ENCODE measurements around the gene POLD3. TPM values are rescaled to one million over a fixed set of nuclear protein-coding genes. Genes with fewer than 3 reads are reported as not detected.

The POLD3 gene
- total RNA-seq: 10 to 100 TPM; 10.1 to 18.0 (median 14.8) TPM

DNA sequence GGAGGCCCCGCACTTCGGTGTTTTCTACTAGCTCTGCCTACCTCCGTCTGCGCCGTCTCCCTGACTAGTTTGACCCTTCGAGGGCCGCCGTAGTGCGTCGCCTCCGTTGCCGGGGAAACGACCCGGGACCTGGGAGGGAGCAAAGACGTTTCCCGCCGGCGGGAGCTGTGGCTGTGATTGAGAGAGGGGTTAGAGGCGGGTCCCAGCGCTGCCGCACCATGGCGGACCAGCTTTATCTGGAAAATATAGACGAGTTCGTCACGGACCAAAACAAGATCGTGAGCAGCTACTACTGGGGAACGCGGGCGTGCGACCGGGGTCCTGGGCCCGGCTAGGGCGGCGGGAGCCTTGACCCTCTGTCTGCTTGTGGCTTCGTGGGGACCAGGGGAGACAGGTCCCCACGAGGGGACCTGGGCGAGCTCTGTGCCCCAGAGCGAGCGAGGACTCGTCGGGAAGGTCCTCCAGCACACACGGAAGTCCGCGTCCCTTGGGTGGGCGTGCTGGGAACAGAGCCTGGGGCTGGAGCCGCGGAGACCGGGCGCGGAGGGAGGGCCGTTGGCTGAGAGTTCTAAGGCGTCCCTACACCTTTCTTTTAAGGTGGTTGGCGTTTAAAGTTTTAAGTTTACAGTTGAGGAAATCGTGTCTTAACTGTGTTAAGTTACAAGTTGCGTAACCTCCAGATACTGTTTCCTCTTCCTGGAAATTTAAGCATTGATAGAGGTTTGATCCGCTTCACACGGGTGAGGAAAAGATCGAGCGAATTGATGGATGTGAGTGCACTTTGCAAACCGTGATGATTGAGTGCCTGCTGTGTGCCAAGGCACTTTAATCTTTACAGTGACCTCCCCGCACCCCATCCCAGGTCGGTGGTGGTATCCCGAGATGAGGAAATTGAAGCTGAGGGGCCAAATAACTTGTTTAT is at the start of gene POLD3:
TSS of gene POLD3 (plus strand) at position 142 of the 922 bp plus-strand sequence. CDS start at position 219, 77 bp downstream.
- no peak for TF ChIP-seq CTCF (IDR thresholded peaks at IDR 0.05; ENCODE audit: low read depth)

DNA sequence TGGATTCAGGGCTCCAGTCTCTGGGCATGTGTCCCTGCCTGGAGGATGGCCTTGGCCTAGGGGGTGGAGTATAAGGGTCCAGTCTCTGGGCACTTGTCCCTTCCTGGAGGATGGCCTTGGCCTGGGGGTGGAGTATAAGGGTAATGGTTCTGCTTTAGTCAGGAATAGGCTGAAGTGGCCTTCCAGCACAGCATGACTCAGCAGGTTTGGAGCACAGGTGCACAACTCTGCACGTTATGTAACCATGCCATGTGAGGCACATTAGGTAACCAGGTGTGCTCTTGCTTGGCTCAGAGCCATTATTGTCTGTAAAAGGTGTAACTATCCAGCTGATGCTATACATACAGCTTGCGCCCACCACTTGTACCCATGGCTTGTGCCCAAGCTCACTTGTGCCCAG is 48.4 kb upstream of the POLD3 start:
- no peak for TF ChIP-seq CTCF (IDR thresholded peaks at IDR 0.05; ENCODE audit: low read depth)

DNA sequence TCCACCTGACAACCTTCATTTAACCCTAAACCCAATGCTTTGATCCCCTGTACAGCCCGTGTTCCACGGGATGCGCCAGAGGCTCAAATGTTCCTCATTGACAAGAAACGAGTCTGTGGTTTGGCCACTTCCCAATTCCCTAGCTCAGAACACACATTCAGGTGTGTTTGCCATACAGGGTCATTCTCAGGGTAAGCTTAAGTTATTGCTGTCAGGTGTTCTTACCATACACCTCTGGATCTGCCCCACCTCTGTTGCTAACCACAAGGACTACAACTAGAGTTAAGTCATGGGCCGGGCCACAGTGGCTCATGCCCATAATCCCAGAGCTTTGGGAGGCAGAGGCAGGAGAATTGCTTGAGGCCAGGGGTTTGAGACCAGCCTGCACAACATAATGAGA is 45.6 kb upstream of the POLD3 start:
- TF ChIP-seq CTCF (IDR thresholded peaks at IDR 0.05; ENCODE audit: low read depth): no peak

DNA sequence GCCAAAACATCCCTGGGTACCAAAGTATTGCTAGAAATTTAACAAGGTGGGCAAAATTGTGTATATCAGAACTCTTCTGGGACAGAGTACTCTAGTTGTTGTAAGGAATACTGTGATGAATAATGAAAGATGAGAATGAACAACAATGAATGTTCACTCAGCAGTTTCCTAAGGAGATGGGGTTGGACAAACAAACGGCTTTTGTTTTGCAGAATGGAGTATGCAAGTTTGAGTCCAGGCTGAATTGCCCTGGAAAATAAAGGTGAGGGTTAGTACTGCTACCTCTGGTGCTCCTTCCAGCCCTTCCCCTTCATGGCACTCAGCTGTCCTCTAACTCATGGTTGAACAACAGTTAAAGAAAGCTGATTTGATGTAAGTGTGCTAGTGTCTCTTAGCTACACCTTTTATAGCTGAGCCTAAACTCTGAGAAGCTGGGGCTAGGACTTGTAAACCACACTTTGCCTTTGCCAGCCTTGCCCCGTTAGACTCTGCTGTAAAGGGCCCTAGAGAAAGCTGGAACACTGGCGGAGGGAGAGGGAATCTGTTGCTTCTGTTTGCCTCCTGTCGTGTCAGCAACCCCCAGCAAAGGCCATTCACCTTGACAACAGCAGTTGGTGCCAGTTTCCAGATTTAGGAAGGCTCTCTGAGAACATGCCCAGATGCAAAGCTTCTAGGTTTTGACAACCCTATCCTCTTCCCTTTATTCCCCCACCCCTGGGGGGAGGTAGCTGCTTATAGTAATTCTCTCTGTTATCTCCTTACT is 41.2 kb upstream of the POLD3 start:
- no peak for TF ChIP-seq CTCF (IDR thresholded peaks at IDR 0.05; ENCODE audit: low read depth)

DNA sequence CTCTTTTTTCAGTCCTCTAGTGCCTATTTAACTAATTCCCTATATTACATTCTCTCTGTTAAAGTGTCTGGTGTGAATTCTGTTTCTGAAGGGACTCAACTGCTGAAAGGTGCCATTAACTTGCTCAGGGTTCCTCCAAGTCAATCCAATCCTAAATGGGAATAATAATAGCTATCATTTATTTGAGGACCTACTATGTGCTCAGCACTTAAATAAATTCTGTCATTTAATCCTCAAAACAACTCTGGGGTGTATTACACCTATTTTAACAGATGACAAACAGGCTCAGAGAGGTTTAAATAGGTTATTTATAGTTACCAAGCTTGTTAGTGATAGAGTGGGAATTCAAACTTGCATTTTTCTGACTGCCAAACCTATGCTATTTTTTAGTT is 40.6 kb upstream of the POLD3 start:
- no peak for TF ChIP-seq CTCF (IDR thresholded peaks at IDR 0.05; ENCODE audit: low read depth)

DNA sequence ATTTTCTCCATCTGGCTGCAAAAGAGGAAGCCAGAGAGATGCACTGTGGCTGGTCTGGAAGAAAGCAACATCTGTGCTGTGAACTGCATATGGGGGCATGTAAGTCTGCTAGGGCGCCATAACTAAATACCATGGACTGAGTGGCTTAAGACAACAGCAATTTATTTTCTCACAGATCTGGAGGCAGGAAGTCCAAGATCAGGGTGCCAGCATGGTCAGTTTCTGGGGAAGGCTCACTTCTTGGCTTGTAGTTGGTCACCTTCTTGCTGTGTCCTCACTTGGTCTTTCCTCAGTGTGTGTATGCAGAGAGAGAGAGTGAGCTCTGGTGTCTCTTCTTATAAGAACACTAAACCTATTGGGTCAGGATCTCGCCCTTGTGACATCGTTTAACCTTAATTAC is 34.9 kb upstream of the POLD3 start:
- TF ChIP-seq CTCF (IDR thresholded peaks at IDR 0.05; ENCODE audit: low read depth): no peak

All from subcutaneous adipose tissue (tissue), 4 donors.